A549 treated with AZD9567 at 1 μM for 4 hours (cell line): ENCODE results near the gene ADGRD1. TPM values are rescaled to one million over a fixed set of nuclear protein-coding genes. Genes with fewer than 3 reads are reported as not detected.

ENCODE experiments used
- total RNA-seq: library from RNA; stranded (reverse); fragments of 200-300 nt; extraction: Qiagen RNA extraction; gene quantifications from 5 replicates; pipeline ENCODE4 v1.2.3, GENCODE V29; 2022; ENCODE audit not compliant: insufficient read depth

ADGRD1 gene
- 0.24 to 0.65 TPM (median 0.33 TPM) in 4 of 5 replicates, not detected in the other for total RNA-seq

DNA sequence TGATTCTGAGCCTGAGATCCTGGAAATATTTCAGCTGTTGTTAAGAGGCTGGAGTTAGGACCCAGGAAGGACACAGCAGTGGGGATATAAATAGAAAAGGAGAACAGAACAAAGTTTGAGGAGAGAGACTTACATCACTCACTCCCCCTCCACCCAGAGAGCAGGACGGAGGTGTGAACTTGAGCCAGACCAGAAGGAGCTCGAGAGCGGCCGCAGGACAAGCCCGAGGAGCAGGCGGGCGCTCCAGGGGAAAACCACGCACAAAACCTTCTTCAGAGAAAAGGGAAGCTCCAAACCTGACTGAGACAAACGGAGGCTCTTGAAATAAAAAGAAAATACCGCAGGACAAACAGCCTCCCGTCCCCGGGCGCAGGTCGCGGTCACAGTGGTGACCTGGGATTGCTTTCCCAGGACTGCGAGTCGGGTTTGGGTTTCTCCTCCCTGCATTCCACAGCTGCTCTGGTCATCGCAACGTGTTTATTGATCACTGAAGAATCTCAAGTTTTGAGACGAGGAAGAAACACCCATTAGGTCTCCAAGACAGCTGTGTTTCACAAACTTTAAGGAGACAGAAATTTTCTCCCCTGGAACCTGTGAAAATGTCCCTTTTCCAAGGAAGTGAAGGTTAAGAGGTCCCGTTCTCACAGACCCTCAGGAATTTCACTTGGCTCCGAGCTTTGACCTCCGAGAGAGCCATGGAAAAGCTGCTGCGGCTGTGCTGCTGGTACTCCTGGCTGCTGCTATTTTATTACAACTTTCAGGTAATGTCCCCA is at the start of gene ADGRD1:
ADGRD1 (plus strand) TSS at position 137 of the 773 bp plus-strand sequence; CDS start at position 696, 559 bp downstream.

Other genes with a start within 250 kb of the ADGRD1 start
- gene RIMBP2, start 237.6 kb upstream of the ADGRD1 start, total RNA-seq, result not detected in 5 replicates
- gene STX2, start 114.7 kb upstream of the ADGRD1 start, total RNA-seq, result 20.1 to 34.9 TPM (median 25.3 TPM) in 5 replicates
- 1,691 to 1,840 TPM (median 1,750 TPM) in 5 replicates for gene RAN, start 81.8 kb upstream of the ADGRD1 start, total RNA-seq